ENCODE measurements around the gene P4HTM. TPM values are rescaled to one million over a fixed set of nuclear protein-coding genes. Genes with fewer than 3 reads are reported as not detected.

Gene P4HTM
- polyA plus RNA-seq, 2 donors = 10.7 to 14.5 TPM

DNA sequence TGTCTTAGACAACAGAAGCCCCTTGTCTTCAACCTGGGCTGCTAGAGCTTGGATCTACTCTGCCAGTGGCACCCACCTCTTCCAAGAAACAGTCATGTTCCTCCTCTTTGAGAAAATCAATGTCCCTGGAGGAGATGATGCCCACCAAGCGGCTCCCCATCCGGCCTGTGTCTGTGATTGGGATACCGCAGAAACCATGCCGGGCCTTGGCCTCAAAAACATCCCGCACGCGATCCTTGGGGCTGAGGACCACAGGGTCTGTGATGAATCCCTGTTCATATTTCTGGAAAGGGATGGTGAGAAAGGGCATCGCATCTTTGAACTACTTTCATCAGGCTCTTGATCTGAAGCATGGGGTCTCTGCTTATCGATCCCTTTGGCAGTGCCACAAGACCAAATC lies 37.6 kb downstream of the P4HTM start:
- no peaks in the 10 kb centered on the region for H3K27me3 ChIP-seq (ENCODE audit: control insufficient read depth in 1 of 2, insufficient read depth in 2 of 2, low read length in 2 of 2)
- H3K27ac ChIP-seq (ENCODE audit: low read depth in 2 of 2, low read length in 1 of 2) = peak overlapping the region in 1 of 2 donors; percentile 27
- WGBS, 2 donors = 94 to 95% methylated on average over 9 of the region's 9 CpGs
- H3K9me3 ChIP-seq (ENCODE audit: control insufficient read depth in 2 of 2, insufficient read depth in 1 of 2, low read depth in 1 of 2, low read length in 1 of 2) = no peaks in the 10 kb centered on the region
- no peak overlapping the region for H3K4me3 ChIP-seq (ENCODE audit: low read depth in 1 of 2, low read length in 2 of 2)
- peaks cover 11 to 47% of the 10 kb centered on the region in 2 donors for H3K36me3 ChIP-seq (ENCODE audit: control insufficient read depth in 2 of 2, insufficient read depth in 2 of 2, low read length in 1 of 2)
- peaks cover 3 to 19% of the 10 kb centered on the region in 2 donors for H3K4me1 ChIP-seq (ENCODE audit: control insufficient read depth in 2 of 2, insufficient read depth in 2 of 2, low read length in 1 of 2)

DNA sequence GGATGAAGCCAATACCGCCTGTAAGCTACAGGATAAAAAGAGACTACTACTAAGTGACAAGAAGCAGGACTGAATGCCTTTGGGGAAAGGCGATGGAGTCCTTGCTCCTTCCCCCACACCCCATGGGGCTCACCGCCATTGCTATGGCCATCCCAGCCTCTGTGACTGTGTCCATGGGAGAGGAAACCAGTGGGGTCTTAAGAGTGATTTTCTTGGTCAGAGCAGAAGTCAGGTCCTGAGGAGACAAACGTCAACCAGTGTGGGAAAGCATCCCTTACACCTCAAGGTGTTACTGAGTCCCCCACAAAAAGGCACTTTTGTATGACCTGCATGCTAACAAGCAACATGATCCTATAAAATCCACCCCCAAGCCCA lies 38.2 kb downstream of the P4HTM start:
- H3K27ac ChIP-seq (ENCODE audit: low read depth in 2 of 2, low read length in 1 of 2) = peak overlapping the region; percentile 93 to 97
- peaks cover 11 to 52% of the 10 kb centered on the region in 2 donors for H3K36me3 ChIP-seq (ENCODE audit: control insufficient read depth in 2 of 2, insufficient read depth in 2 of 2, low read length in 1 of 2)
- peak overlapping the region; percentile 76 to 86 for H3K4me3 ChIP-seq (ENCODE audit: low read depth in 1 of 2, low read length in 2 of 2)
- no peaks in the 10 kb centered on the region for H3K9me3 ChIP-seq (ENCODE audit: control insufficient read depth in 2 of 2, insufficient read depth in 1 of 2, low read depth in 1 of 2, low read length in 1 of 2)
- 72 to 75% methylated on average over 4 of the region's 4 CpGs for WGBS, 2 donors
- H3K4me1 ChIP-seq (ENCODE audit: control insufficient read depth in 2 of 2, insufficient read depth in 2 of 2, low read length in 1 of 2) = peaks cover 0 to 15% of the 10 kb centered on the region in 2 donors
- H3K27me3 ChIP-seq (ENCODE audit: control insufficient read depth in 1 of 2, insufficient read depth in 2 of 2, low read length in 2 of 2) = no peaks in the 10 kb centered on the region

DNA sequence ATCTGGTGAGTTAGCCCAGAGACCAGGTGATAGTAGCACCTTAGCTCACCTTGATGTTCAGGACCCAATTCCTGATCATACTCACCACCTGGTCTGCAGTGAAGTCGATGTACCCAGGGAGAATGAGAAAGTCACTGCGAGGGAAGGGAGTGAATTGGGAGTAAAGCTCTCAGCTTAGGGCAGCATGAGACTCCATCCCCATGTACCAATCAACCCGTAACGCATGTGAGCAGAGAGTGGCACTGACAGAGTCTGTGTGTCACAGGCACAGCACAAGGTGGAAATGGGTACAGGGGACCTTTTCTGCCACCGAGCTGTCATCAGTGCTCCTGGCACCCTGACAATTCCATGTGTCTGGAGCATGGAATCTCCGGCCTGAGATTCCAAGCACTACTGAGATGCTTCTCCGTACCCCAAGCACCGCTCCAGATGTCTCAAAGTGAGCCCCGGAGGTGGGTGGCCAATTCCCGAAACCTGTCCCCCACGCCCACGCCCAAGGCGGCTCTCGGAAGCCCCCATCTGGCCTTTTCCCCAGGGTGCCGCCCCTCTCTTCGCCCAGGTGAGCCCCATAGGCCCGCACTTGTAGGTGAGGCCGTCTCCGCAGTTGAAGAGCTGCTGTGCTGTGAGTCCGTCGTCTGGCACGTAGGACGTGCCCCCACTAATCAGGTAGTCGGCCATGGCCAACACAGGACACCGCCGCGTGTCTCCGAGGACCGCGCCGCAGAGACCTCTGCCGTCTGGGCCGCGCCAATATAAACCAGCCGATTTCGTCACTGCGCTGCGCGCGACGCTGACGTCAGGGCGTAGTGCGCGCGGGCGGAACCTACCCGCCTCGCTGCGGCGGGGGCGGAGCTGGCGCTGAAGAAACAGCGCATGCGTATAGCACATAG lies 38.9 kb downstream of the P4HTM start, which contains the start of gene IMPDH2:
Gene IMPDH2 (minus strand): TSS at position 726 of the 890 bp plus-strand sequence. CDS start 48 bp downstream, at position 678.
- Histone ChIP-seq H3K4me3 (ENCODE audit: low read depth in 1 of 2, low read length in 2 of 2) (peak within 1 kb of the TSS; percentile 76 to 86), H3K36me3 (ENCODE audit: control insufficient read depth in 2 of 2, insufficient read depth in 2 of 2, low read length in 1 of 2) (peaks cover 11 to 50% of the 10 kb centered on the region in 2 donors), H3K9me3 (ENCODE audit: control insufficient read depth in 2 of 2, insufficient read depth in 1 of 2, low read depth in 1 of 2, low read length in 1 of 2) (no peaks in the 10 kb centered on the region), H3K27ac (ENCODE audit: low read depth in 2 of 2, low read length in 1 of 2) (peak within 1 kb of the TSS; percentile 93 to 97), H3K27me3 (ENCODE audit: control insufficient read depth in 1 of 2, insufficient read depth in 2 of 2, low read length in 2 of 2) (no peaks in the 10 kb centered on the region), H3K4me1 (ENCODE audit: control insufficient read depth in 2 of 2, insufficient read depth in 2 of 2, low read length in 1 of 2) (peaks cover 0 to 15% of the 10 kb centered on the region in 2 donors)
- 1% methylated on average over 55 of the region's 55 CpGs for WGBS, 2 donors

DNA sequence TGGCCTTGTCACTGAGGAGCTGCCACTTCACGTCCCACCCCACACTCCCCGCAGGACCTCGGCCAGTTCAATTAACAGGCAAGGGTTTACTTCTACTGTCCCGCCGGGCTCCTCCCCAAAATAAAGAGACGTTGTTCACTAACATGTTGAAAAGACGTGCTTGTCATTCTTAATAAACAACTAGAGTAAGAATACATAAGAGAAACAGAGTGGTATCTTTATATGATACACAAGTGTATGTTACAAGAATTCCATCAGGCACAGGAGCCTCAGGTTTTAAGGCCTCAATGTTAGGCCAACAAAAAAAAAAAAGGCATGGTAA lies 39.5 kb downstream of the P4HTM start:
- Histone ChIP-seq H3K27me3 (ENCODE audit: control insufficient read depth in 1 of 2, insufficient read depth in 2 of 2, low read length in 2 of 2) (no peaks in the 10 kb centered on the region), H3K36me3 (ENCODE audit: control insufficient read depth in 2 of 2, insufficient read depth in 2 of 2, low read length in 1 of 2) (peaks cover 9 to 44% of the 10 kb centered on the region in 2 donors), H3K4me3 (ENCODE audit: low read depth in 1 of 2, low read length in 2 of 2) (peak overlapping the region in 1 of 2 donors; percentile 76), H3K27ac (ENCODE audit: low read depth in 2 of 2, low read length in 1 of 2) (peak overlapping the region; percentile 82 to 97), H3K4me1 (ENCODE audit: control insufficient read depth in 2 of 2, insufficient read depth in 2 of 2, low read length in 1 of 2) (peaks cover 0 to 15% of the 10 kb centered on the region in 2 donors), H3K9me3 (ENCODE audit: control insufficient read depth in 2 of 2, insufficient read depth in 1 of 2, low read depth in 1 of 2, low read length in 1 of 2) (no peaks in the 10 kb centered on the region)
- WGBS, 2 donors = 1 to 2% methylated on average over 7 of the region's 7 CpGs

DNA sequence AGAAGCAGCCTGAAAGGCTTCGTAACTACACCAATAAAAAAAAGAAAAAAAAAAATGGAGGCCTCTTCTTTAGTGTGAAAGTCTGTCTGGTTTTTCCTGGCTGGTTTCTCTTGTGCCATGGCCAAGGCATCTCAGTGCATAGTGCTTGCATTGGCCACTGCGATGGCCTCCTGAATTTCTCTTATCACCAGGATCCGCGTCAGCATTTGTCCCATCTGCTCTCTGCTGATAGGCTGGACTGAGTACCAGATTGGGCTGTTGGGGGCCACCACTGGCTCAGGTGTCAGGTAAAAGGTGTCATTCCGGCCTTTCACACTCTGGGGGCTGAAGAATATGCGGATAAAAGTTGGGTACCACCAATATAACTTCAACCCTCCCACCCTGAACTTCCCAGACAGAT lies 40.3 kb downstream of the P4HTM start:
- no peaks in the 10 kb centered on the region for H3K27me3 ChIP-seq (ENCODE audit: control insufficient read depth in 1 of 2, insufficient read depth in 2 of 2, low read length in 2 of 2)
- H3K36me3 ChIP-seq (ENCODE audit: control insufficient read depth in 2 of 2, insufficient read depth in 2 of 2, low read length in 1 of 2) = peaks cover 9 to 39% of the 10 kb centered on the region in 2 donors
- no peaks in the 10 kb centered on the region for H3K9me3 ChIP-seq (ENCODE audit: control insufficient read depth in 2 of 2, insufficient read depth in 1 of 2, low read depth in 1 of 2, low read length in 1 of 2)
- 93% methylated on average over 6 of the region's 6 CpGs for WGBS, 2 donors
- H3K4me3 ChIP-seq (ENCODE audit: low read depth in 1 of 2, low read length in 2 of 2) = no peak overlapping the region
- peaks cover 0 to 11% of the 10 kb centered on the region in 2 donors for H3K4me1 ChIP-seq (ENCODE audit: control insufficient read depth in 2 of 2, insufficient read depth in 2 of 2, low read length in 1 of 2)
- H3K27ac ChIP-seq (ENCODE audit: low read depth in 2 of 2, low read length in 1 of 2) = no peak overlapping the region

DNA sequence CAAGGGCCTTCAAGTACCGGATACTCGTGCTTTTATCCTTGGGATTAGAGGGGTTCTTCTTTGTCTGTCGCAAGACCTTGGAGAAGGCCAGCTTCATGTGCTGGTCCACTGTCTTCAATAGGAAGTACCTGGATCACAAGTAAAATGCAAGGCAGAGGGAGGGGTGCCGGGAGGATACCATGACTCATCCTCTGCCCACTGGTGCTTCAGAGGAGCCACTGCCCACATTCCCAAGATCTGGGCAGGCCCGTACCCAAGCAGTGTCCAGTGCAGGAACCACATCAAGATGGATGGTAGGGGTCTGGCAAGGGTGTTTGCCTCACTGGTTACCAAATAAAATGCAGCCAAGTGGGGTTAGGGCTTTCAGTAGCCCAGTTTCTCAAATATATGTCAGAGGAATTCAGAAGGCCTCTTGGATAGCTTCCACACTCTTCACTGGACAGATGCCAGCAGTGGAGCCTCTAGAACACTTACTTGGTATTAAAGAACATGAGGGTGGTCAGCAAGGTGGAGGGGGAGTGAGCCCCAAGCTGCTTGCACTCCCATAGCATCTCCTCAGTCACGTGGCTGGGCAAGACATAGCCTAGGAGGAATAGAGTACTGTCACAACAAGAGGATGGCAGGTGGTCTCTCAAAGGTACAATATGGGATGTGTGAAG lies 42.7 kb downstream of the P4HTM start:
- Histone ChIP-seq H3K27ac (ENCODE audit: low read depth in 2 of 2, low read length in 1 of 2) (no peak overlapping the region), H3K36me3 (ENCODE audit: control insufficient read depth in 2 of 2, insufficient read depth in 2 of 2, low read length in 1 of 2) (peaks cover 9 to 24% of the 10 kb centered on the region in 2 donors)
- 84 to 87% methylated on average over 6 of the region's 6 CpGs for WGBS, 2 donors

DNA sequence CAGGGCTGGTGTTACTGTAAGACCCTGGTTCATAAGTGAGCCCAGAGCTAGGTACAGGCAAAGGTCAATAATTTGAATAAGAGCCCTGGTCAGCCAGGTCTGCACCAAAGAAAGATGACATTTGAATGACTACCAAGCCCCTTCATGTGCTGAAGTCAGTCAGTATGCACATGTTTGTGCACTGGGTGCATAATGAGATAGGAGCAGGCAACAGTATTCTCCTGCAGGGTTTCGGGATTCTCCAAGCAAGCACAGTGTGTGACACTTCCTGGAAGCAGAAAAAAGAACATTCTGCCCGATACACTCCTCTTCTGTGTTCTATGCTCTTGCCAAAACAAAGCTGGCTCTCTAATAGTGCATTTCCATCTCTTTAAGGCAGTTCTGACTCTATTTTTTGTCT lies 44.6 kb downstream of the P4HTM start:
- Histone ChIP-seq H3K27me3 (ENCODE audit: control insufficient read depth in 1 of 2, insufficient read depth in 2 of 2, low read length in 2 of 2) (no peaks in the 10 kb centered on the region), H3K4me3 (ENCODE audit: low read depth in 1 of 2, low read length in 2 of 2) (no peak overlapping the region)
- WGBS, 2 donors = 84 to 91% methylated on average over 2 of the region's 2 CpGs

More for the DNA sequence above, 42.7 kb downstream of the P4HTM start:
- no peaks in the 10 kb centered on the region for H3K27me3 ChIP-seq (ENCODE audit: control insufficient read depth in 1 of 2, insufficient read depth in 2 of 2, low read length in 2 of 2)
- H3K9me3 ChIP-seq (ENCODE audit: control insufficient read depth in 2 of 2, insufficient read depth in 1 of 2, low read depth in 1 of 2, low read length in 1 of 2) = no peaks in the 10 kb centered on the region
- no peak overlapping the region for H3K4me3 ChIP-seq (ENCODE audit: low read depth in 1 of 2, low read length in 2 of 2)
- H3K4me1 ChIP-seq (ENCODE audit: control insufficient read depth in 2 of 2, insufficient read depth in 2 of 2, low read length in 1 of 2) = peaks cover 0 to 7% of the 10 kb centered on the region in 2 donors

DNA sequence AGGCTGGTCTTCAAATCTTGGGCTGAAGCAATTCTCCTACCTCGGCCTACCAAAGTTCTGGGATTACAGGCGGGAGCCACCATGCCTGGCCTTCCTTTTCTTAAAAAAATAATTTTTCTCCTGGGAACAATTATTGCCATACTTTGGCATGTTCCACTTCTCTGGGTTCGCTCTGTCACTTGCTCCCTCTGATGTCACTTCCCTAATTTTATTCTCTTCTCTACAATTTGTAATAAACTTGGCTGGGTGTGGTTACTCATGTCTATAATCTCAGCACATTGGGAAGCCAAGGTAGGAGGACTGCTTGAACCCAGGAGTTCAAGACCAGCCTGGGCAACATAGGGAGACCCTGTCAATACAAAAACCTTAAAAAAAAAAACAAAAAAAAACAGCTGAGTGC lies 45.2 kb downstream of the P4HTM start:
- no peaks in the 10 kb centered on the region for H3K27me3 ChIP-seq (ENCODE audit: control insufficient read depth in 1 of 2, insufficient read depth in 2 of 2, low read length in 2 of 2)
- no peak overlapping the region for H3K4me3 ChIP-seq (ENCODE audit: low read depth in 1 of 2, low read length in 2 of 2)
- no peak overlapping the region for H3K27ac ChIP-seq (ENCODE audit: low read depth in 2 of 2, low read length in 1 of 2)
- H3K36me3 ChIP-seq (ENCODE audit: control insufficient read depth in 2 of 2, insufficient read depth in 2 of 2, low read length in 1 of 2) = peaks cover 9 to 24% of the 10 kb centered on the region in 2 donors
- WGBS, 2 donors = 91 to 97% methylated on average over 3 of the region's 3 CpGs
- H3K4me1 ChIP-seq (ENCODE audit: control insufficient read depth in 2 of 2, insufficient read depth in 2 of 2, low read length in 1 of 2) = no peaks in the 10 kb centered on the region
- H3K9me3 ChIP-seq (ENCODE audit: control insufficient read depth in 2 of 2, insufficient read depth in 1 of 2, low read depth in 1 of 2, low read length in 1 of 2) = no peaks in the 10 kb centered on the region

More for the DNA sequence above, 44.6 kb downstream of the P4HTM start:
- Histone ChIP-seq H3K4me1 (ENCODE audit: control insufficient read depth in 2 of 2, insufficient read depth in 2 of 2, low read length in 1 of 2) (no peaks in the 10 kb centered on the region), H3K36me3 (ENCODE audit: control insufficient read depth in 2 of 2, insufficient read depth in 2 of 2, low read length in 1 of 2) (peaks cover 9 to 24% of the 10 kb centered on the region in 2 donors), H3K27ac (ENCODE audit: low read depth in 2 of 2, low read length in 1 of 2) (no peak overlapping the region), H3K9me3 (ENCODE audit: control insufficient read depth in 2 of 2, insufficient read depth in 1 of 2, low read depth in 1 of 2, low read length in 1 of 2) (no peaks in the 10 kb centered on the region)

DNA sequence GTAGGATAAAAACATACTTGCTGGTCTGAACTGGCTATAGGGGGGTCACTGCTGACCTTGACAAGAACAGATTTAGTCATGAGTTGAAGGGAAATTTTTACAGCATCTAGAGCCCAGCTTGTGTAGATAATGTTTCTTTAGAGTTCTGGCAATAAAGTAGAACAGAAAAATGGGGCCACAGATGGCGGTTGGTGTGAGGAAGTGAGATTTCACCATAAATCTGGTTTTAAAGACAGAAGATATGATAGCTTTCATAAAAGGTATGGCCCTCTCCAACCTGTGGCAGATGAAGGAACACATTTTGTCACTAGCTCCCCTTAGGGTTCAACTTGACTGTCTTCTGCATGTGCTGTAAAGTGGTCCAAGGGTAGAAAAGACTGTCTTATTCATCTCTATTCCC lies 63.5 kb downstream of the P4HTM start:
- WGBS, 2 donors = 94 to 100% methylated on average over 1 of the region's 1 CpG
- peaks cover 14 to 19% of the 10 kb centered on the region in 2 donors for H3K36me3 ChIP-seq (ENCODE audit: control insufficient read depth in 2 of 2, insufficient read depth in 2 of 2, low read length in 1 of 2)
- H3K27me3 ChIP-seq (ENCODE audit: control insufficient read depth in 1 of 2, insufficient read depth in 2 of 2, low read length in 2 of 2) = no peaks in the 10 kb centered on the region

More for the DNA sequence above, 63.5 kb downstream of the P4HTM start:
- Histone ChIP-seq H3K27ac (ENCODE audit: low read depth in 2 of 2, low read length in 1 of 2) (no peak overlapping the region), H3K4me3 (ENCODE audit: low read depth in 1 of 2, low read length in 2 of 2) (no peak overlapping the region), H3K4me1 (ENCODE audit: control insufficient read depth in 2 of 2, insufficient read depth in 2 of 2, low read length in 1 of 2) (no peaks in the 10 kb centered on the region), H3K9me3 (ENCODE audit: control insufficient read depth in 2 of 2, insufficient read depth in 1 of 2, low read depth in 1 of 2, low read length in 1 of 2) (no peaks in the 10 kb centered on the region)
